GM13977 (cell line): ENCODE measurements around the gene CFAP61.
"Not testable (repeated sequence)": the region's sequence is repeated elsewhere in the genome, so short reads cannot be mapped to it uniquely, and the experiment has no call there.

Experiments used
- DNase-seq: peaks from one replicate; pipeline ENCODE4 v3.0.0; 2012; ENCODE audit warnings: low spot score
- CTCF ChIP-seq: IDR thresholded peaks from 2 replicates; pipeline ENCODE4 v1.5.1; 2012; ENCODE audit warnings: mild to moderate bottlenecking, control low read depth; ENCODE audit not compliant: insufficient read depth; ENCODE audit errors: extremely low read depth, missing control alignments
- in situ Hi-C: fragments of 300-500 bp; cut with MboI; formaldehyde crosslinking; loops from one replicate; pipeline ENCODE4 v1.12.0; 2022; ENCODE audit warnings: low sequenced_read_pairs, low pct_unique_long_range_greater_than_20kb, mixed read lengths, inconsistent platforms; ENCODE audit not compliant: unreplicated experiment

CFAP61 gene

DNA sequence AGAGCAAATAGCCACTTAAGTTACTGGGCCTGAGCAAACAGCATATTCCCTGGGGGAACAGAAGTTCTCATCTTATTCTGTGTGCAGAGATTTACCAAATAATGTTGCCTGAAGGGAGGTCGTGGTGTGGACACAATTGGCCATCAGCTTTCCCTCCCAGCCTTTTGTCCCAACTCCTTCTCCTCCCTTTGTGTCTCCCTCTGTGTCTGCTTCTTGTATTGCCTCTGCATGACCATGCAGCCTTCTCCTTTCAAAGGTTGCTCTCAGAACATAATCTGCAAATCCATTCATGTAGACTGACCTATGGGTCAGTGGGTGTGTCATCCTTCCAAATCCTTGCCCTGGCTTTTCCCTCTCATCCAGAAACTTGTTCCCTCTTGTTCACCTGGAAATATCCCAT is 165.3 kb downstream of the CFAP61 start:
- no peak for TF ChIP-seq CTCF
- no peak for DNase-seq
- in situ Hi-C loops, result no loop called here

DNA sequence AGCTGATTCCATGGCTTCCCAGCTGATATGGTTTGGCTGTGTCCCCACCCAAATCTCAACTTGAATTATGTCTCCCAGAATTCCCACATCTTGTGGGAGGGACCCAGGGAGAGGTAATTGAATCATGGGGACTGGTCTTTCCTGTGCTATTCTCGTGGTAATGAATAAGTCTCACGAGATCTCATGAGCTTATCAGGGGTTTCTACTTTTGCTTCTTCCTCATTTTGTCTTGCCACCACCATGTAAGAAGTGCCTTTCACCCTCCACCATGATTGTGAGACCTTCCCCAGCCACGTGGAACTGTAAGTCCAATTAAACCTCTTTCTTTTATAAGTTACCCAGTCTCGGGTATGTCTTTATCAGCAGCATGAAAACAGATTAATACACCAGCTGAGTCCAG is 165.8 kb downstream of the CFAP61 start:
- in situ Hi-C loops, DNase-seq: not testable (repeated sequence)

GRCh38 chr20:20219016-20219415 is 166.7 kb downstream of the CFAP61 start:
- no peak for DNase-seq
- no peak for TF ChIP-seq CTCF
- in situ Hi-C loops, result no loop called here

DNA sequence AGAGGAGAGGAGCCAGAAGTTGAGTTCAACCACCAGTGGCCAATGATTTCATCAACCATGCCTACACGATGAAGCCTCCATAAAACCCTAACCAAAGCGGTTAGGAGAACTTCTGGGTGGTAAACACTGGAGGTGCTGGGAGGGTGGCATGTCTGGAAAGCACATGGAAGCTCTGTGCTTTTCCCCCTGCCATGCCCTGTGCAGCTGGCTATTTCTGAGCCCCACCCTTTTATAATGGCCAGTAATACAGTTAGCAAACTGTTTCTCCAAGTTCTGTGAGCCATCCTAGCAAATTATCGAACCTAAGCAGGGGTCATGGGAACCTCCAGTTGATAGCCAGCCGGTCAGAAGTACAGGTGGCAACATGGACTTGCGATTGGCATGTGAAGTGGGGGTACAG is 167.8 kb downstream of the CFAP61 start:
- no peak for DNase-seq
- in situ Hi-C loops, result no loop called here
- no peak for TF ChIP-seq CTCF

DNA sequence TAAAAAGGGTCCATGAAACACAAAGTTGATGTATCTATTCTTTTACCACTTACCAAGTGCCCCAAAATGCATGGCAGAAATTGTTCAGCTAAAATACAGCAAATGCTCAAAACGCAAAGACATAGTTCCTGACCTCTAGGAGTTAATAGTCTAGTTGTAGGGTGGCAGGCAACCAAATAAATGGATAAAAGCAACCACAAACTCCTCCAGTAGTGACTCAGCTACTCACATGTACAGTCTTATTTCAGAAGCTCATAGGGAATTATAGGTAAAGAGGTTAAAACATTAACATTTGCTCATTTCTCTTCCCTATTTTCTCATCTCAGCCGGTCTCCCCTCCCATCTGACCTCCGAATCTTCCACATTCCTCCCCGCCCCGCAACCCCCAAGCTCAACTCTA is 171.6 kb downstream of the CFAP61 start:
- no peak for TF ChIP-seq CTCF
- in situ Hi-C loops, result no loop called here
- no peak for DNase-seq

DNA sequence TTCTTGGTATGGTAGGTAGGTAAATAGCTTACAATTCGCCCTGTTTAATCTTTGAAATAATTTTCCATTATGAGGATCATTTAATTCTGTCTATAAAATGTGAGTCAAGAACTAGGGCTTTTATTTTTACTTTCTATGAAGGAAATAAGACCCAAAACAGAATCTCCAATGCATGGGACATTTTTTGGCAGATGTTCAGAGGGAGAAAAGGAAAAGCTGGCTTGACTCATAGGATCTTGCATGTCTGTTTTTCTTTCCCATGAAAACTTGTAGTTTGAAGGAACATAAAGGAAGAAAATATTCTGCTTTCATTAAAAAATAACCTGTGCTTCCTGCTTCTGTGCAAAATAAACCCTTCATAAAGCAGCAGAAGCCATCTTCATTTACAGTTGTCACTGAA is 172.5 kb downstream of the CFAP61 start:
- no peak for TF ChIP-seq CTCF
- no peak for DNase-seq
- in situ Hi-C loops, result loop anchor here (25.0 kb wide), 1 partner anchor 138 kb away; no protein-coding TSS in a partner anchor

DNA sequence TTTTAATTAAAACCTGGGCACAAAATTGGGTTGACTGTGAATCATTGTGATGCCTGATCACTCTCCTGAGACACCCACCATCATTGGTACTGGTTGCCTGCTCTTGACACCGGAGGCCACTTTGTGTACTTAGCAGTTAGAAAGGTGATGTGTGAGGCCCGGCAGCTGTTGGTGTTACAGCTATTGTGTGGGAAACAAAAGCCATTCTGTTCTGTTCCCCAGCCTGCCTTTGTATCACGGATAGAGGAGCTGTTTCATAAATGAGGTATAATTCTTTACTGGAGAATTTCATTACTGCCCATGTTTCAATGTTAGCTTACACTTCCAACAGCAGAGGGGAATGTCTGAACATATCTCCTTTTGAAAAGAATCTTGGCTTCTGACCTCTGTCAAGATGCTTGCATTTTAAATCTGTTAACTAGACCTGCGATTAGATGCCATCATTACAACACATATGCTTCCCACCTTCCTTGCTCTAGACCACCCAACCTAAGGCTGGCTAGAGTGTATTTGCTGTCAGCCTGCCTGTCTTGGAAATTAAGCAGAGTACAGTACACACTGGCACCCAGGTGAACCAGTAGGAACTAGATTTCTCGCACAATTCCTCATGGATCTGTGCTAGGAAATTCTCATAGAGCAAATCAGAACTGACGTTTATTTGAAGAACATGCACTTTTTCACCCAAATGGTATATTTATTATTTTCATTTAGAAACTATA is 173.2 kb downstream of the CFAP61 start:
- in situ Hi-C loops, result loop anchor here (25.0 kb wide), 1 partner anchor 138 kb away; no protein-coding TSS in a partner anchor
- DNase-seq, result no peak
- no peak for TF ChIP-seq CTCF
